NCI-H1092 treated with DMSO at 0.1 percent for 48 hours (cell line): ENCODE data around the gene CDH4.

ENCODE experiments used
- DNase-seq: peaks from one replicate; lab custom pipeline; 2025; lab: John Stamatoyannopoulos, UW

The CDH4 gene

GRCh38 chr20:61810066-61810737 lies 558.1 kb downstream of the CDH4 start:
- no peak for DNase-seq

DNA sequence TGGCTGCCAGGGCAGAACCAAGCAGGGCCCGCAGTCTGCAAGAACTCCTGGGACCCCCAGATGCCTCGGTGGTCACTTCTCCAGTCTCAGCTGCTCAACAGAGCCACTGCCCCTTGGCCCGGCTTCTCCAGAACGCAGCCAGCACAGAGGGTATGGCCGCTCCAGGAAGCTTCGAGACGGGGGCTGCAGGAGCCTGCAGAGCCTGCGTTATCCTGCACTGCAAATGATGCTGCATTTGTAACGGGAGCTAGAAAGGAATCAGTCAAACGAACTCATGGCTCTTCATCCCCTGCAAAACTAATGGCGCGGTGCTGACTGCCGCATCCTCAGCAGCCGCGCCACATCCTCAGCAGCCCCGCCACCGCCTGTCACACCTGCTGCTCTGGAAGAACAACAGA lies 558.7 kb downstream of the CDH4 start:
- DNase-seq, result no peak

GRCh38 chr20:61811166-61811565 lies 559.1 kb downstream of the CDH4 start:
- DNase-seq, result no peak

DNA sequence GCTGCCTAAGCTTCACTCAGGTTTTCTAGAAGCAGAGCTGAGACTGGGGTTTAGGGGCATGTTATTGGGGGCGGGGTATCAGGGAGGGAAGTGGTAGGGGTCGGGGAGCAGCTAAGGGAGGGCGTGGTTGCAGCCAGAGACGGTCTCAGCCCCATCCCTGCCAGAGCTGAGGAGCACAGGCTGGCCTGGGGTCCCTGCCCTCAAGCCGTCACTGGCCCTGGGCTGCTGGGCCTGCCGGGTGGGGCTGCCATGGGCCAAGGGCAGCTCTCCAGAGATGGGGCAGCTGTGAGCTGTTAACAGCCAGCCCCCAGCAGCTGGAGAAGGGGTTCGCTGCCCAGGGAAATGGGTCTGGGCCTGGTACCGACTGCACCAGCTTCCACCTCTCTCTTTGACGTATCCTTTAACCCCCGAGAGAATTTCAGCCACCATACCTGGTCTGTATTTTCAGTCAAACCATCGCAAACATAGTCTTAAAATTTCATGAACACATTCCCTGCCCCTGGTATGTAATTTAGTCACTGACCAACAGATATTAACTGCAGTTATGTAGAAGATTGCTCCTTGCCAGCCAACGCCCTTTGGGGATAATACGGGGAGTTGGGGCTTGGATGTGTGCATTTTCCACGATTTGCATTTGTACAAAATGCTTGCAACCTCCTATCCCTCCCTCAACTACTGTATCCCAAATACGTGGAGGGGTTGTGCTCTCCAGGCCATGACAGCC lies 560.2 kb downstream of the CDH4 start:
- DNase-seq, result no peak

DNA sequence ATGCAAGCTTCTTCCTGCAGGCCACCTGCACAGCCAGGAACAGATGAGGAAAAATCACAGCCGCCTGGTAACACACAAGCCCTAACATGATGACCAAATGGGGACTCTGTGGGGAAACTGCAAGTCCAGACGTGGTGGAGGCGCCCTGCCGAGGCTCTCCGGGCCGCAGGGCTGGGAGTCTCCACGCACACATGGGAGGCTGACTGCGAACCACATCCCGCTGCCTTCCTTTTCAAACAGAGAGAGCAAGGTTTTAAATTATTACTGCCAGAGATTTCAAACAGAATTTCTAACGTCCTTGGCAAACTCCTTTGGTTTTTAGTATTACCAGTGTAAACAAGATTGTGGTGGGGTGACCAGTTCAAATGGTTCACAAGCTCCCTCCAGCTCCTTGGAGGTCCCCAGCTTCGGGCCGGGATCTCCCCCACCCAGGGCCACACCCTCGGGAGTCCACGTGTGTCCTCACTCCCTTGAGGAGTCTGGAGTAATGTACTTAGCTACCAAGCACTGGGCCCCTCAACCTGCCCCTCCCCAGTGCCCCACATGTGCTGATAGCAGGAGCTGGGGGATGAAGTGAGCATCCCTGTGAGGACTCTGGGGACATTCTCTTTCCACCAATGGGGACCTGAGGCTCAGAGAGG lies 560.9 kb downstream of the CDH4 start:
- no peak for DNase-seq

GRCh38 chr20:61813791-61814190 lies 561.7 kb downstream of the CDH4 start:
- no peak for DNase-seq

DNA sequence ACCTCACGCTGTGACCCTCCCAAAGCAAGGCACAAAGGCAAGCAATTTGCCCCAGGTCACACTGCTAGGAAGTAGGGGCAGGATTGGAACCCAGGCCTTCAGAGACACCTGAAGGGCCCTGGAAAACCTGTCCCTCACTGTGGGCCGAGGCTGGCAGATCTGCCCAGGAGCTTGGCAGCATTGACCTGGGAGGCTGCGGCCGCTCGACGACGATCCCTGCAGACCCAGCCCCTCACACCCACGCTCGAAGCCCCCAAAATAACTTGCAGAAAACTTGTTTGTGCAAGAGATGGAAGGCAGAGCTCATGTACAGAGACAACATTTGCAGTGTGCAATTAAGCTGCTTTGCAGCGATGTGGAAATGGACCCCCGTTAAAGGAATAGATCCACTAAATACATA lies 562.2 kb downstream of the CDH4 start:
- DNase-seq, result no peak

- DNase-seq, result no peak
Measured at GRCh38 chr20:61814726-61815125, 562.7 kb downstream of the CDH4 start.

GRCh38 chr20:61815176-61815575 lies 563.1 kb downstream of the CDH4 start:
- DNase-seq, result no peak

GRCh38 chr20:61815678-61816077 lies 563.6 kb downstream of the CDH4 start:
- DNase-seq, result no peak

DNA sequence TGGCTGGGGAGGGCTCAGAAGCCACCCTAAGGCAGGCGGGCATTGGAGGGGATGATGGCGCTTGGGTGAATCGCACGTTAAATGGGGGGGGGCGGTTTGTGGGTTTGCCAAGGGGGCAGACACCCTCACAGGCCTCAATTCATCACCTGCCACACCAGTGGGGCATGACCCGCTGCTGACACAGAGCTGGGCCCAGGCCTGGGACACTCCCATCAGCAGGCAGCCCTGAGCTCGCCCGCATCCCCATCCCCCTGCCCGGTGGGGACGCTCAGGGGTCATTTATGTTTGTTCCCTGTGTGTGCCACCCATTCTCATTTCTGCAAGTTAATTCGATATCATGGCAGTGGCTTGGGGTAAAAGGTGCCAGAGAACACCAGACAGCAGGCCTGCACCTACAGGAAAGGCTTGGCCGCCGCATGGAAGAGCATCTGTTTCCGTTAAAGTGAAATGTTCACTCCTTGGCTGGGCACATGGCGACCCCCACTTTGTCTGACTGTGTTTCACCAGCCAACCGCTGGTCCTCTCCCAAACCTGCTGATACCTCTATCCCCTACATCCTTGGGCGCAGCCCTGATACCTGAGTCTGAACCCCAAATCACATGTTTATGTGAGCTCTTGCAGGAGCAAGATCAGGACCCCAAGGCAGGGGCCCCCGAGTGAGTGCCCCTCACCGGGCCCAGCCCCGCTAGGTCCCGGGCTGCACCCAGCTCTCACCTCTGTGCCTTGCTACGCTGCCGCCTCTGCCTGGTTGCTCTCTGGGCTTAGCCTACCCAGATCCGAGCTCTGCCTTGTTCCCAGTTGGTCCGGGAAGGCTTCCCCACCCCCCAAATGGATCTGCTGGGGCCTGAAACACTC lies 564.8 kb downstream of the CDH4 start:
- no peak for DNase-seq

DNA sequence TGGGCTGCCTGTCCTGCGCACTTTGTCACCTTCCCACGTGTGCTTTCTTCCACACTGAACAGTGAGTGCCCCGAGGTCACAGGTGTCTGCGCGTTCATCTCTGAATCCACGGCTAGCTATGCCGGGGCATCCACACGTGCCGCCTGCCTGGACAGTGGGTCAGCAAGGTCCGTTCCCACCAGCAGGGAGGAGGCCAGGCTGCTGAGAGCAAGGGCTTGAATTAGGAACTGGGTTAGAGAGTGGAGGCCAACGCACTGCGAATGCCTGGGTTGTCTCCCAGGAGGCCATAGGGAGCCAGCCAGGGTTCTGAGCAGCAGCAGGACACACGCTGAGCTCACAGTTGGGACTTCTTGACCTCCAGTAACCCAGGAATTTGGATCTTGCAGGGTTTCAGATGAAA lies 565.5 kb downstream of the CDH4 start:
- DNase-seq, result no peak

- DNase-seq, result no peak
Measured at GRCh38 chr20:61818746-61819573, 566.9 kb downstream of the CDH4 start.

- no peak for DNase-seq
Measured at GRCh38 chr20:61819574-61819846, 567.4 kb downstream of the CDH4 start.

GRCh38 chr20:61819921-61820825 lies 568.1 kb downstream of the CDH4 start:
- no peak for DNase-seq

DNA sequence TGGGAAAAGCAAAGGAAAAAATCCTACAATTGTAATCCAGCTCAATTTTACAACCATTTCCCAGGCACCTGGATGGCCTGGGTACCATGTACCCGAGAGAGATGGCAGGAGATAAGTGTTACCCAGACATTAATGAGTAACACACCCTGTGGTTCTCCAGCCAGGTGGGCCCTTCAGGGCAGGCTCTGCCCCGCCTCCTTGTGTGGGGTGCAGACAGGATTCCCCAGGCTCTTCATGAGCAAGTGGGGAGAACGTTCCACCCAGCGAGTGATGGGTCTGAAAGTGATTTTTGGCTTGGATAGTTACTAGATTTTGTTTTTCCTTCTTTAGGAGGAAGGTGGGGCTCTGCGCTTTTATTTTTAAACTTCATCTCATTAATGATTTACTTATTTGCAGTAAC lies 569.7 kb downstream of the CDH4 start:
- no peak for DNase-seq

- no peak for DNase-seq
Measured at GRCh38 chr20:61822396-61822795, 570.3 kb downstream of the CDH4 start.

DNA sequence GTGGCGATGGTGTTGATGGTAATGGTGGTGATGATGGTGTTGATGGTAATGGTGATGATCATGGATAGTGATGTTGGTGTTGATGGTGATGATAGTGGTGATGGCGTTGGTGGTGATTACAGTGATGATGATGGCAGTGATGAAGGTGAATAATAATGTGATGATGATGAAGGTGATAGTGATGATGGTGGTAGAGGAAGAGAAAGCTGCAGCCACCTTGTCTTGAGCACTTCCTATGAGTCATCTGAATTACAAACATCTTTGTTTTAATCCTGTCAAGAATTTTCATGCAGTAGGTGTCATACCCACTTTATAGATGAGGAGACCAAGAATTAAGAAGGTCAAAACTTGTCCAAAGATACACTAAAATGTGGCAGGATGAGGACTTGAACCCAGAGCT lies 571.2 kb downstream of the CDH4 start:
- no peak for DNase-seq

DNA sequence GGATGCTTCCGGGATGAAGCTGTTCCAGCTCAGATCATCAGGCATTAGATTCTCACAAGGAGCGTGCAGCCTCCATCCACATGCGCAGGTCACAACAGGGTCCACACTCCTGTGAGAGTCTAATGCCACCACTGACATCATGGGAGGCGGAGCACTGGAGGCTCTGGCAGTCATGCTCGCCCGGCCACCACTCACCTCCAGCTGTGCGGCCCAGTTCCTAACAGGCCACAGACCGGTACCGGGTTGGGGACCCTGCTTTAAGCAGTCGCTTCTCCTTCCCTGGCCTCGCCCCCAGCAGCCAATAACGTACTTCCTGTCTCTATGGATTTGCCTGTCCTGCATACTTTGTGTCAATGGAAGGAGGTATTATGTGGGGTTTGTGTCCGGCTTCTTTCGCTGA lies 576.8 kb downstream of the CDH4 start:
- DNase-seq, result no peak

DNA sequence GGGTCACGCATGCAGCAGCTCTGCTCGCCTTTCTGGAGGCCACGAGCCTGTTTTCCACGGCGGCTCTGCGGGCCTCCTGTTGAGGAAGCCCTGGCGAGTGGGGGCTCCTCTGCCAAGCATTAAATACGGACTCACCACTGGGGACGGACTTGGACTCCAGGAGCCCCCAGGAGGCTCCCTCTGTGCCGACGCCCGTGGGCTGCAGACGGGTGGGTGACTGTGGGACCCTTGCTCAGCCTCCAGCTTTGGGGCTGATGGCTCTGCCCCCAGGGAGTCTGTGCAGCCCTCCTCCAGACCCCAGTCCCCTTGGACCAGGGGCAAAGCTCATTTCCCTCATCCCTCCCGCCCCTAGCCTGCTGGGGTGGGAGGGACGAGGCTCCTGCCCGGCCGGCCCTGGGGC lies 577.5 kb downstream of the CDH4 start:
- DNase-seq, result no peak
